K562 (cell line): Measurements from ENCODE around the gene FOXP4. TPM values are rescaled to one million over a fixed set of nuclear protein-coding genes. Genes with fewer than 3 reads are reported as not detected.

ENCODE experiments used
- ATAC-seq: fragments of 200-7000 bp; cut with Tn5 transposase; 3 replicates; pipeline ENCODE4 v1.9.1; 2020; ENCODE audit warnings: moderate library complexity
- BruUV-seq: library from RNA; stranded (reverse); fragments of 400-500 nt; replicated peaks from 2 replicates; lab custom pipeline; 2021; lab: Mats Ljungman, UMichigan
- CTCF ChIA-PET: fragments of 300-600 bp; formaldehyde crosslinking; extraction: SDS; loops from one replicate; lab custom pipeline; 2021; ENCODE audit warnings: low intra/inter-chr PET ratio; lab: Yijun Ruan, JAX
- POLR2A ChIA-PET: fragments of 300-600, 350-650 bp; sonication (Branson Sonifier 250); formaldehyde crosslinking; extraction: SDS; loops from one replicate; lab custom pipeline; 2021; ENCODE audit warnings: antibody characterized with exemption, inconsistent platforms; lab: Yijun Ruan, JAX
- DNase-seq, 4 experiments: peaks; one replicate each; pipeline versions ENCODE4 v3.0.0 to v3.0.0-alpha.2; 2011 to 2018; ENCODE audit warnings: low spot score in 3 of 4, mixed read lengths in 3 of 4; ENCODE audit errors: extremely low read depth in 1 of 4
- FAIRE-seq: peaks from 2 replicates; lab custom pipeline; 2011; peaks lifted over from hg19 to GRCh38; lab: Jason Lieb, UNC
- H2AFZ ChIP-seq: 2 replicates; pipeline ENCODE4 v1.6.0; 2011; ENCODE audit warnings: low read depth, low read length, control low read depth, inconsistent platforms
- H3K27ac ChIP-seq: fragments of 200-600 bp; 3 replicates; pipeline ENCODE4 v1.8.0; 2011; ENCODE audit warnings: low read depth, mild to moderate bottlenecking, control low read depth, inconsistent platforms, low read length, moderate library complexity, mixed read lengths; ENCODE audit errors: extremely low read depth
- H3K27me3 ChIP-seq, 2 experiments: fragments of 300-600 bp in 1 of 2; 2 replicates in 1 of 2; 3 replicates in 1 of 2; pipeline versions ENCODE4 v1.6.0 to v1.8.0; 2011; ENCODE audit warnings: inconsistent platforms in 2 of 2, low read length in 2 of 2, mild to moderate bottlenecking in 1 of 2, mixed read lengths in 1 of 2, moderate library complexity in 1 of 2; ENCODE audit not compliant: control insufficient read depth in 2 of 2, insufficient read depth in 2 of 2
- H3K36me3 ChIP-seq: fragments of 300-600 bp; 3 replicates; pipeline ENCODE4 v1.8.0; 2011; ENCODE audit warnings: mild to moderate bottlenecking, low read length, inconsistent platforms; ENCODE audit not compliant: control insufficient read depth, insufficient read depth
- H3K4me1 ChIP-seq, 2 experiments: fragments of 200-600 bp in 1 of 2; replicated peaks in 1 of 2; 2 replicates in 1 of 2; 3 replicates in 1 of 2; pipeline versions ENCODE4 v1.5.1 to v1.8.0; 2011; ENCODE audit warnings: inconsistent platforms in 2 of 2, low read length in 2 of 2, mild to moderate bottlenecking in 1 of 2, mixed read lengths in 1 of 2, moderate library complexity in 1 of 2; ENCODE audit not compliant: control insufficient read depth in 2 of 2, insufficient read depth in 2 of 2
- H3K4me2 ChIP-seq: 2 replicates; pipeline ENCODE4 v1.6.1; 2011; ENCODE audit warnings: low read length, control low read depth, inconsistent platforms, mixed read lengths; ENCODE audit not compliant: insufficient read depth
- H3K4me3 ChIP-seq: fragments of 200-600 bp; sonication (generic), shearing (Covaris generic); 2 replicates; pipeline ENCODE4 v1.5.1; 2016; ENCODE audit warnings: control low read depth, inconsistent platforms
- H3K79me2 ChIP-seq: fragments of 200-600 bp; 3 replicates; pipeline ENCODE4 v1.8.0; 2011; ENCODE audit warnings: low read length, inconsistent platforms; ENCODE audit not compliant: control insufficient read depth, insufficient read depth
- H3K9ac ChIP-seq, 2 experiments: 2 replicates each; pipeline versions ENCODE4 v1.6.0 to v1.6.1; 2011; ENCODE audit warnings: low read depth in 2 of 2, low read length in 2 of 2, control low read depth in 1 of 2, inconsistent platforms in 1 of 2, mild to moderate bottlenecking in 1 of 2, mixed read lengths in 1 of 2; ENCODE audit not compliant: insufficient read depth in 1 of 2
- H3K9me1 ChIP-seq: one replicate; pipeline ENCODE4 v1.6.0; 2011; ENCODE audit warnings: inconsistent platforms, mild to moderate bottlenecking, low read length, moderate library complexity; ENCODE audit not compliant: control insufficient read depth, insufficient read depth
- H3K9me3 ChIP-seq: replicated peaks from 2 replicates; pipeline ENCODE4 v1.5.1; 2011; ENCODE audit warnings: low read depth, low read length, inconsistent platforms; ENCODE audit not compliant: control insufficient read depth, insufficient read depth
- H4K20me1 ChIP-seq: replicated peaks from 2 replicates; pipeline ENCODE4 v1.6.1; 2011; ENCODE audit warnings: low read length, inconsistent platforms, mixed read lengths; ENCODE audit not compliant: control insufficient read depth, insufficient read depth
- ARID1B ChIP-seq: fragments of 450-650 bp; IDR thresholded peaks from 2 replicates; pipeline ENCODE4 v1.6.1; 2016; ENCODE audit warnings: antibody characterized with exemption, mild to moderate bottlenecking, inconsistent platforms
- CREB3 ChIP-seq: fragments of 450-650 bp; conservative IDR thresholded peaks from 2 replicates; pipeline ENCODE4 v1.6.1; 2016; ENCODE audit warnings: missing genetic modification characterization, low read depth, mild to moderate bottlenecking, missing compliant biosample characterization, moderate library complexity
- ETV5 ChIP-seq: sonication (generic); formaldehyde crosslinking; IDR thresholded peaks from 2 replicates; pipeline ENCODE4 v1.4.0; 2020; ENCODE audit warnings: low read depth, mild to moderate bottlenecking, missing genetic modification reagents
- ID3 ChIP-seq, 2 experiments: fragments of 250-450 bp in 1 of 2; fragments of 450-650 bp in 1 of 2; sonication (Bioruptor Pico) in 1 of 2; IDR thresholded peaks; 2 replicates each; pipeline versions ENCODE4 v1.6.1 to v1.8.0; 2016 to 2021; ENCODE audit warnings: mild to moderate bottlenecking in 2 of 2, moderate library complexity in 2 of 2, missing compliant biosample characterization in 1 of 2, missing genetic modification characterization in 1 of 2
- MBD2 ChIP-seq: sonication (generic); IDR thresholded peaks from 2 replicates; pipeline ENCODE4 v1.6.1; 2016; ENCODE audit warnings: low read depth, borderline replicate concordance
- TCF3 ChIP-seq: sonication (generic); formaldehyde crosslinking; IDR thresholded peaks from 2 replicates; pipeline ENCODE4 v1.4.0; 2020; ENCODE audit warnings: mild to moderate bottlenecking, missing genetic modification reagents
- ZFP91 ChIP-seq: sonication (generic); formaldehyde crosslinking; IDR thresholded peaks from 2 replicates; pipeline ENCODE4 v1.8.0; 2022; ENCODE audit warnings: mild to moderate bottlenecking, missing genetic modification reagents
- ZNF407 ChIP-seq: fragments of 450-650 bp; IDR thresholded peaks from 2 replicates; pipeline ENCODE4 v1.6.1; 2016; ENCODE audit warnings: low read depth
- WGBS: fragments of 100-300 bp; shearing (Covaris generic); methylation state at CpG from one replicate; pipeline ENCODE4 v1.1.6; 2016; ENCODE audit warnings: low coverage, mixed read lengths; ENCODE audit not compliant: insufficient coverage; ENCODE audit errors: missing lambda C conversion rate; 5-methylcytosine and 5-hydroxymethylcytosine counted together
- in situ Hi-C: fragments of 300-500 bp; cut with MboI; formaldehyde crosslinking; loops from 4 replicates; pipeline ENCODE4 v1.15.0; 2018; ENCODE audit warnings: inconsistent platforms, mixed read lengths
- intact Hi-C: fragments of 100-400 bp; cut with micrococcal nuclease; formaldehyde crosslinking; loops from 2 replicates; pipeline ENCODE4 v1.14.2; 2022
- polyA plus RNA-seq, 8 experiments: library from polyadenylated mRNA; depleted of rRNA in 4 of 8; stranded (reverse) in 5 of 8; unstranded in 3 of 8; fragments of >200 nt; fragmentation: Nextera tagmentation in 2 of 8; fragmentation: Illumina TruSeq in 1 of 8; extraction: Ambion mirVana in 2 of 8; extraction: Trizol in 1 of 8; gene quantifications; 2 replicates each; pipeline versions ENCODE4 v1.2.1 to v1.2.3, GENCODE V29; 2011 to 2014; ENCODE audit warnings: inconsistent platforms in 1 of 8, missing spikeins in 1 of 8
- total RNA-seq, 7 experiments: library from RNA; depleted of rRNA in 6 of 7; stranded (reverse); fragments of >200 nt in 6 of 7; fragmentation: Illumina TruSeq in 2 of 7; extraction: Trizol in 2 of 7; gene quantifications; 2 replicates each; pipeline versions ENCODE4 v1.2.1 to v1.2.3, GENCODE V29; 2011 to 2021; ENCODE audit warnings: low replicate concordance in 1 of 7

Gene FOXP4
- total and polyA plus RNA-seq, 9 of the 15 experiments (the other 6 are each of a cell fraction or from before 2014, with no cell fraction given) = 0.11 to 29.4 (median 2.3) TPM

GRCh38 chr6:41564448-41565142 is 18.4 kb downstream of the FOXP4 start:
- Histone ChIP-seq H3K27me3 (no peaks in the 10 kb centered on the region), H3K9me3 (no peaks in the 10 kb centered on the region), H3K4me3 (no peak overlapping the region), H3K4me1 (peaks cover 0 to 12% of the 10 kb centered on the region in 2 experiments; a peak in 2 of 5 replicates), H4K20me1 (peaks cover 12% of the 10 kb centered on the region), H3K9ac (no peak overlapping the region), H3K4me2 (no peak overlapping the region), H3K27ac (no peak overlapping the region), H3K36me3 (peaks cover 41% of the 10 kb centered on the region; the same call in 2 of the 3 replicates), H3K79me2 (no peaks in the 10 kb centered on the region), H2AFZ (no peak overlapping the region), H3K9me1 (no peaks in the 10 kb centered on the region)
- 75% methylated on average over 5 of the region's 5 CpGs for WGBS
- CTCF ChIA-PET = no interaction called here
- POLR2A ChIA-PET = no interaction called here
- ATAC-seq (no peak), FAIRE-seq (no peak), DNase-seq (no peak)
- BruUV-seq = no TSS peak
- in situ Hi-C loops (no loop called here), intact Hi-C loops (no loop called here)
- TF ChIP-seq ID3 (CRISPR knock-in tag; IDR thresholded peaks at IDR 0.05) (no peak), ID3 (tag; IDR thresholded peaks at IDR 0.05) (no peak), ZFP91 (no peak), CREB3 (no peak), ARID1B (no peak), ZNF407 (no peak), TCF3 (CRISPR knock-in tag) (no peak), MBD2 (no peak), ETV5 (CRISPR knock-in tag) (no peak)
